Stimulated activated CD4-positive, alpha-beta T cell treated with anti-CD3 and anti-CD28 coated beads, TNF-alpha, amount 100 ng/mL, for 1 hour (primary cell): ENCODE data around the gene HNRNPAB.

Experiments used
- DNase-seq, 3 donors: peaks; one replicate each; pipeline ENCODE4 v3.0.0-alpha.2; 2020; ENCODE audit warnings: low read depth in 3 of 3, low spot score in 1 of 3

Gene HNRNPAB

GRCh38 chr5:178211095-178212048, 7.0 kb downstream of the HNRNPAB start:
- DNase-seq: no peak

- DNase-seq: no peak
Measured at GRCh38 chr5:178212241-178213002, 8.1 kb downstream of the HNRNPAB start.

GRCh38 chr5:178213003-178213461, 8.7 kb downstream of the HNRNPAB start:
- DNase-seq: no peak

DNA sequence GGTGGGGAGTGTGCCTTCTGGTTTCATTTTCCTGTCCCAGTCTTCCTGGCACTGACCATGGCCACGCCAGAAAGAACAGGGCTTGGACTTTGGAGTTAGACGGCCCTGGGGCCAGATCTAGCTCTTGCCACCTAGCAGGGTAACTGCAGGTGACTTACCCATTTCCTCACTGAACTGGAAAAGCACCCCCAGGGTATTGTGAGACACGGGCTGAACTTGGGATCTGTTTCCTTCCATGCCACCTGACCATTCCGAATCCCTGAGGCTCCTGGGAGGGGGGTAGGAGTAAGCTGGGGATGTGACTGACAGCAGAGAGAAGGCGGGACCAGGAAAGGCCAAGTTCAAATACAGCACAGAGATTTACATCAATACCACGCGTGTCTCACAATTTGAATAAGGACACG, 9.4 kb downstream of the HNRNPAB start:
- DNase-seq: no peak

GRCh38 chr5:178214160-178214803, 9.9 kb downstream of the HNRNPAB start:
- DNase-seq: no peak

GRCh38 chr5:178215280-178216002, 11.1 kb downstream of the HNRNPAB start:
- no peak for DNase-seq

DNA sequence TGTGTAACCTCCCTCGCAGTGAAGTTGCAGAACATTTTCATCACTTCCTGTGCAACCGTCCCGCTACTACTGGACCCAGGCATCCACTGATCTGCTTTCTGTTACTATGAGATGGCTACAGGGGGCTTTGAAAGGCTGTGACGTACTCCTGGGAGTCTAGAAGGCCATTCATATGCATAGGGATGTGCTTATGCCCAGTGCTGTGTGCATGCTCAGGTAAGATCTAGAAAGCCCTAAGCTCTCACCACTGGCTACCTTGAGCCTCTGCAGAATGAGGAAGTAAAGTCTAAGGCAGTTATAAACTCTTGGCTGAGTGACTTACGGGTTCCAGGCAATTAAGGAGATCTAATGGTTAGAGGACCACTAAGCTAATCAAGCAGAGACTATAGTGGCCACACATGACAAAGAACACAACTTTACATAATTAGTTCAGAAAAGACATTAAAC, 11.8 kb downstream of the HNRNPAB start:
- DNase-seq: no peak

DNA sequence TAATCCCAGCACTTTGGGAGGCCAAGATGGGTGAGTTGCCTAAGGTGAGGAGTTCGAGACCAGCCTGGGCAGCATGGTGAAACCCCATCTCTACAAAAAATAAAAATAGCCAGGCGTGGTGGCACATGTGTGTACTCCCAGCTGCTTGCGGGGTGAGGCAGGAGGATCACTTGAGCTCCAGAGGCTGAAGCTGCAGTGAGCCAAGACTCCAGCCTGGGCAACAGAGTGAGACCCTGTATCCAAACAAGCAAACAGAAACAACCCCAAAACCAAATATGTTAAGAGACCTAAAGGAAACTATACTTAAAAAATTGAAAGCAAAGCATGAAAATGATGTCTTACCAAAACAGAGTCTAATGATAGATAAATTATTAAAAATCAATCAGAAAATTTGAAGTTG, 12.4 kb downstream of the HNRNPAB start:
- DNase-seq: no peak

- no peak for DNase-seq
Measured at GRCh38 chr5:178218237-178218776, 14.0 kb downstream of the HNRNPAB start.

DNA sequence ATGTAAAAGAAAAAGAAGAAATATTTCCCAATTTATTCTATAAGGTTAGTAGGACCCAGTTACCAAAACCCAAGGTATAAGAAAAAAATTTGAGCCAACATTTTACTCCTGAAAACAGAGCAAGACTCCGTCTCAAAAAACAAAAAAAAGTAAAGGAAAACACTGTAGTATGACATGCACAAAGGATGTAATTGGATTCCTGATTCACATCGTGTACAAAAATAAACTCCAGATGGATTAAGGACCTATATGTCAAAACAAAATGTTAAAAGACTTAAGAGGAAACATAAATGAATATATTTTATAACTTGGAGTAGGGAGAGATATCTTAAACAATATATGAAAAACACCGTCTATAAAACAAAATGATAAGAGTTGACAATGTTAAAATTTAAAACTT, 14.5 kb downstream of the HNRNPAB start:
- DNase-seq: no peak

DNA sequence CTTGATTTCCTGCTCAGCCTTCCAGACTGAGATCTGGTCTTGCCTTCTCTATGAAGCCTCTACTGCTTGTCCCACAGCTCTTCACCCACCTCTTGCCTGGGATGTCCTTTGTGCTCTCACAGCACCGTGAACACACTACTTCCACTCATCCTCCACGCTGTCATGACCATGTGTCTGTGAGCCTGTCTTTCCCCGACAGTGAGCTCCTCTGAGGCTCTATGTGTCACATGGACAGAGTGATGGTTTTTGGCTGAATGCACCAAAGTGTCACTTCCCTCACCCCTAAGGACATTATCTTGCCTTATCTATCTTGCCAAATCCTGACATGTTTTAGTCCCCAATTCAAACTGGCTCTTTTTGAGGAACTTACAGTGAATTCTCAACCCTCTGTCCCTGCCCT, 16.9 kb downstream of the HNRNPAB start:
- no peak for DNase-seq

GRCh38 chr5:178221853-178222252, 17.5 kb downstream of the HNRNPAB start:
- DNase-seq: no peak

GRCh38 chr5:178222292-178222691, 18.0 kb downstream of the HNRNPAB start:
- DNase-seq: no peak

- DNase-seq: no peak
Measured at GRCh38 chr5:178223196-178223773, 19.0 kb downstream of the HNRNPAB start.

DNA sequence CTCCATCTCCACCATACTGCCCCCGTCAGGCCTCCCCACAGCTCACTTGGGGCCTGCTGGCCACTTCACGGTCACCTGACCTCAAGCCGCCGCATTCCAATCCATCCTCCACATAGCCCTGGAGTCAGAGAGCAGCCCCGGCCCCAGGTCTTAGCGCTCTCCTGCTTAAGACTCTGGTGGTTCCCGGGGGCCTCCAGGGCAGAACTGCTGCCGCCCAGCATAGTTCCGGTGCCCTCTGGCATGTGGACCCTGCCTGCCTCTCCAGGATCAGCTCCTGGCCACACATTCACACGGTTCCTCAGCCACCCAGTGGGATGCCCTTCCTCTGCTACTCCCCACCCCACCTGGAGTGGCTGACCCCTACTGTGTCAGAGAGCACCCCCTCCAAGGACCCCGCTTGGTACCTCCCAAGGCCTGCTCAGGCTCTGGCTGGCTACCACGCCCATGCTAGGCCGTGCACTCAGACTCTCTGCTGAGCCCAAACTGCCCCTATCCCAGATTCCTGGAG, 19.5 kb downstream of the HNRNPAB start:
- DNase-seq: no peak

- DNase-seq: no peak
Measured at GRCh38 chr5:178224403-178224802, 20.1 kb downstream of the HNRNPAB start.

DNA sequence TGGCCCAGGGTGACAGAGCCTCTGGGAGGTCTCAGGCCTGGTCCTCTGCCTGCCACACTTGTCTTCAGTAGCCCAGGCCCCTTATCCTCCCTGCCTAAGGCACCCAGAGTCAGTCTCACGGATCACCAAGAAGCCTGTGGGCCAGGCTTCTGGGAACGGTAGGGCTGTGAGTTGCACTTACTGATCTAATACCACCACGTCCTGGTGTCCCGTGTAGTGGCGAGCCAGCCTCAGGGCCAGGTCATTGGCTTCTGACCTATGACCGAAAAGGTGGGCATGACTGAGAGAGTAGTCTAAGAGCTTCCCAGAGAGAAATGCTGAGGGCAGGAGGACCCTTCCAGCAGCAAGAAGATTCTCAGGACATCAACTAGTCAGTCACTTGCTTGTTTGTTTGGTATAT, 20.8 kb downstream of the HNRNPAB start:
- no peak for DNase-seq

- DNase-seq: no peak
Measured at GRCh38 chr5:178227138-178227659, 22.9 kb downstream of the HNRNPAB start.

DNA sequence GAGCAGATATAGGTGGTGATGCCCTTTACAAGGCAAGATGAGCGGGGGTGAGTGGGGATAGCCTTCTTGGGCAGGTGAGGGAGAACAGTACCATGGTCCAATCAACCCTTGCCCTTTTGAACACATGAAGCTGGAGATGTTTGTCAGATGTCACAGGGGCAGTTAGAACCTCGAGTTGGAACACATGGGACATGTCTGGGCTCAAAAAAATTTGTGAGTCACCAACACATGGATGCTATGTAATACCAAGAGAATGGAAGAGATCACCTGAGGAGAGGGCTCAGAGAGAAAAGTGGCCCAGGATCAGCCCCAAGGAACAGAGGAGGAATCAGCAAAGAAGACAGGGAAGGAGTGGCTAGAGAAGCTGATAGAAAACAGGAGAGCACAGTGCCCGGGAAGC, 23.6 kb downstream of the HNRNPAB start:
- DNase-seq: no peak

DNA sequence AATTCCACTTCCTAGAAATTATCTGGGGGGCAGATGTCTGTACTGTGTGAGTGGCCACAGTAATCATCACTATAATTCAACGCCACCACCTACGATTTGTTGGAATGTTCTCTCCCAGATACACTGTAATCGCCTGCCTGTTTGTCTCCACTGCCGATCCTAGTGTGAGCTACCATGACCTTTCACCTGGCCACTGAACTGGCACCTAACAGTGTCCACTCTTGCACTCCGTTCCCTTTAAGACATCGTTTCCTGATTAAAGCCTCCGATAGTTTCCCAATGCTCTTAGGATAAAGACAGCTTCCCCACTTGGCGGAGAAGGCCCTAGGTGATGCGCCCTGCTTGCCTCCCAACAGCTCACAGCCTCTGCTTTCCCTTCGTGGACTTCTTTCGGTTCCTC, 24.3 kb downstream of the HNRNPAB start:
- no peak for DNase-seq
